Measurements from ENCODE around the gene RGS7BP. TPM values are rescaled to one million over a fixed set of nuclear protein-coding genes. Genes with fewer than 3 reads are reported as not detected.

Gene RGS7BP
- total RNA-seq, 1 donor = not detected

- no peak for TF ChIP-seq CTCF (IDR thresholded peaks at IDR 0.05; ENCODE audit: insufficient read depth, low read depth, low read length)
- H3K4me3 ChIP-seq (ENCODE audit: low read depth, low read length) = no peak overlapping the region
- DNase-seq (ENCODE audit: low read depth) = no peak
These were observed 148.7 kb downstream of the RGS7BP start for GRCh38 chr5:64654561-64654938.

- DNase-seq (ENCODE audit: low read depth) = no peak
These were observed 149.8 kb downstream of the RGS7BP start for GRCh38 chr5:64655596-64655995.

GRCh38 chr5:64659289-64659688 lies 153.5 kb downstream of the RGS7BP start:
- no peak overlapping the region for H3K4me3 ChIP-seq (ENCODE audit: low read depth, low read length)
- TF ChIP-seq CTCF (IDR thresholded peaks at IDR 0.05; ENCODE audit: insufficient read depth, low read depth, low read length) = no peak
- no peak for DNase-seq (ENCODE audit: low read depth)

More at GRCh38 chr5:64655596-64655995, 149.8 kb downstream of the RGS7BP start:
- no peak overlapping the region for H3K4me3 ChIP-seq (ENCODE audit: low read depth, low read length)
- TF ChIP-seq CTCF (IDR thresholded peaks at IDR 0.05; ENCODE audit: insufficient read depth, low read depth, low read length) = no peak

Small RNAs within 50 kb of the gene (small RNA-seq; reads per million reads assigned to genes)
- gene RN7SL169P = not detected
- not detected for gene RNU6-294P

Other genes with a start within 250 kb of the RGS7BP start
- not detected in 2 replicates for gene SHISAL2B, start 184.5 kb downstream of the RGS7BP start, total RNA-seq

Measured in fibroblast of villous mesenchyme (primary cell).